ENCODE results near the gene ADARB2.

The ADARB2 gene

DNA sequence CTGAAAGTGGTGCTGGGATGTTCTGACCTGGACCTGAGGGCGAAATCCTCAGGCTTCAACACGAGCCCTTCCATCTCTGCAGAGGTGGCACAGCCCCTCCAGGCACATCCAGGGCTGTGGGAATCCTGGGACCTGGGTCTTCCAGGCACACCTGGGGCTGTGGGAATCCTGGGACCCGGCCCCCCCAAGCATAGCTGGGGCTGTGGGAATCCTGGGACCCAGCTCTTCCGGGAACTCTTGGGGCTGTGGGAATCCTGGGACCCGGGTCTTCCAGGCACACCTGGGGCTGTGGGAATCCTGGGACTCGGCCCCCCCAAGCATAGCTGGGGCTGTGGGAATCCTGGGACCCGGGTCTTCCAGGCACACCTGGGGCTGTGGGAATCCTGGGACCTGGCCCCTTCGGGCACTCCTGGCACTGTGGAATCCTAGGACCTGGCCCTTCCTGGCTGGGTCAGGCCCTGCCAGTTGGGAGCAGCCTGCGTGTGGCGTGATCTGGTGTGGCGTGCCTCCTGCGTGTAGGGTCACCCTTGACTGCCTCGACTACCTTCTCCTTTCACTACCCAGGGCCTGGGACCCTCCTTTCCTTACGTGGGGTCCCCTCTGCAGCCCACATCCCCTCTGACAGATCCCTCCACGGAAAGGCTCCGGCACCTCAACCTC, 557.1 kb downstream of the ADARB2 start:
- no peaks in the 10 kb centered on the region for H3K36me3 ChIP-seq (ENCODE audit: control insufficient read depth, insufficient read depth, low read length, severe bottlenecking)
- no peak overlapping the region for H3K9ac ChIP-seq (ENCODE audit: low read length)
- H3K9me3 ChIP-seq (ENCODE audit: control insufficient read depth, low read length), result no peaks in the 10 kb centered on the region
- H3K27me3 ChIP-seq (replicated peaks; ENCODE audit: control insufficient read depth, insufficient read depth, low read length), result peaks cover 15% of the 10 kb centered on the region
- no peak overlapping the region for H3K4me3 ChIP-seq (ENCODE audit: low read length)
- DNase-seq (ENCODE audit: low read depth), result no peak
- no peaks in the 10 kb centered on the region for H3K4me1 ChIP-seq (ENCODE audit: control insufficient read depth, insufficient read depth, low read length)

DNA sequence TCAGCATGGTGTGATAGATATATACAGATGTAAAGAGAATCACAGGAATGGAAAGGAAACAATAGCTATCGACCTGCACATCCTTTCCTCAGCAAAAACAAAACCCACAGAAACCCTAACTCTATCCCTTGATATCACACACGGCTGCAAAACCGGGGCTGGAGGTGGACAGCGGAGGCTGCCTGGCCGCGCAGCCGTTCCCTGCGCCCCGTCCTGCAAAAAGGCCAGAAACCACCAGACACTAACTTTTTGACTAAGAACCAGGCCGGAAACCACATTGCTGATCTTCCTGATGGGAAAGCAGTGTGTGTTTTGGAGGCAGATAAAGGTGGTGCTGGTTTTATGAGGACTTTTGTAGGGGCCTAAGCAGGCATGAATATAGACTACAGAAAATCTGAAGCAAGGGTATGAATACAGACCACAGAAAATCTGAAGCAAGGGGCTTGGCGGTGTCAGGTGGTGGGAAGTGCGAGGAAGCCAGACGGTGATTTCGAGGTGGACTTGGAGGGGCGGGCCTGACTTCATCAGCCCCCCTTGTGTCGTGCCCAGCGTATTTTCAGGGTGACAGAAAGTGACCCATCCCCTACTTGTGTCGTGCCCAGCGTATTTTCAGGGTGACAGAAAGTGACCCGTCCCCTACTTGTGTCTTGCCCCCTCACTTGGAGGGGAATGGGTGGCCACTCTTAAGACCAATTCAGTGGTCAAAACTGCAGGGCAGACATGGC, 557.8 kb downstream of the ADARB2 start:
- no peaks in the 10 kb centered on the region for H3K4me1 ChIP-seq (ENCODE audit: control insufficient read depth, insufficient read depth, low read length)
- H3K9me3 ChIP-seq (ENCODE audit: control insufficient read depth, low read length), result no peaks in the 10 kb centered on the region
- H3K4me3 ChIP-seq (ENCODE audit: low read length), result no peak overlapping the region
- peaks cover 15% of the 10 kb centered on the region for H3K27me3 ChIP-seq (replicated peaks; ENCODE audit: control insufficient read depth, insufficient read depth, low read length)
- H3K9ac ChIP-seq (ENCODE audit: low read length), result no peak overlapping the region
- no peak for DNase-seq (ENCODE audit: low read depth)
- no peaks in the 10 kb centered on the region for H3K36me3 ChIP-seq (ENCODE audit: control insufficient read depth, insufficient read depth, low read length, severe bottlenecking)

- no peak overlapping the region for H3K9ac ChIP-seq (ENCODE audit: low read length)
- DNase-seq (ENCODE audit: low read depth), result no peak
- peaks cover 12% of the 10 kb centered on the region for H3K27me3 ChIP-seq (replicated peaks; ENCODE audit: control insufficient read depth, insufficient read depth, low read length)
- H3K36me3 ChIP-seq (ENCODE audit: control insufficient read depth, insufficient read depth, low read length, severe bottlenecking), result no peaks in the 10 kb centered on the region
- H3K9me3 ChIP-seq (ENCODE audit: control insufficient read depth, low read length), result no peaks in the 10 kb centered on the region
- no peak overlapping the region for H3K4me3 ChIP-seq (ENCODE audit: low read length)
- H3K4me1 ChIP-seq (ENCODE audit: control insufficient read depth, insufficient read depth, low read length), result no peaks in the 10 kb centered on the region
Measured at GRCh38 chr10:1178506-1178905, 558.8 kb downstream of the ADARB2 start.

GRCh38 chr10:1177936-1178335, 559.4 kb downstream of the ADARB2 start:
- H3K9me3 ChIP-seq (ENCODE audit: control insufficient read depth, low read length), result no peaks in the 10 kb centered on the region
- H3K27me3 ChIP-seq (replicated peaks; ENCODE audit: control insufficient read depth, insufficient read depth, low read length), result peaks cover 6% of the 10 kb centered on the region
- H3K4me3 ChIP-seq (ENCODE audit: low read length), result no peak overlapping the region
- DNase-seq (ENCODE audit: low read depth), result no peak
- no peaks in the 10 kb centered on the region for H3K4me1 ChIP-seq (ENCODE audit: control insufficient read depth, insufficient read depth, low read length)
- no peak overlapping the region for H3K9ac ChIP-seq (ENCODE audit: low read length)
- H3K36me3 ChIP-seq (ENCODE audit: control insufficient read depth, insufficient read depth, low read length, severe bottlenecking), result no peaks in the 10 kb centered on the region

- Histone ChIP-seq H3K9ac (ENCODE audit: low read length) (no peak overlapping the region), H3K9me3 (ENCODE audit: control insufficient read depth, low read length) (no peaks in the 10 kb centered on the region), H3K4me1 (ENCODE audit: control insufficient read depth, insufficient read depth, low read length) (no peaks in the 10 kb centered on the region), H3K4me3 (ENCODE audit: low read length) (no peak overlapping the region), H3K36me3 (ENCODE audit: control insufficient read depth, insufficient read depth, low read length, severe bottlenecking) (no peaks in the 10 kb centered on the region), H3K27me3 (replicated peaks; ENCODE audit: control insufficient read depth, insufficient read depth, low read length) (peaks cover 11% of the 10 kb centered on the region)
- DNase-seq (ENCODE audit: low read depth), result no peak
Measured at GRCh38 chr10:1175956-1176565, 561.3 kb downstream of the ADARB2 start.

GRCh38 chr10:1174022-1174421, 563.3 kb downstream of the ADARB2 start:
- H3K9me3 ChIP-seq (ENCODE audit: control insufficient read depth, low read length), result no peaks in the 10 kb centered on the region
- H3K27me3 ChIP-seq (replicated peaks; ENCODE audit: control insufficient read depth, insufficient read depth, low read length), result peaks cover 14% of the 10 kb centered on the region
- no peak overlapping the region for H3K4me3 ChIP-seq (ENCODE audit: low read length)
- no peaks in the 10 kb centered on the region for H3K36me3 ChIP-seq (ENCODE audit: control insufficient read depth, insufficient read depth, low read length, severe bottlenecking)
- no peak overlapping the region for H3K9ac ChIP-seq (ENCODE audit: low read length)
- no peak for DNase-seq (ENCODE audit: low read depth)
- no peaks in the 10 kb centered on the region for H3K4me1 ChIP-seq (ENCODE audit: control insufficient read depth, insufficient read depth, low read length)

GRCh38 chr10:1173091-1173490, 564.2 kb downstream of the ADARB2 start:
- peaks cover 16% of the 10 kb centered on the region for H3K27me3 ChIP-seq (replicated peaks; ENCODE audit: control insufficient read depth, insufficient read depth, low read length)
- no peaks in the 10 kb centered on the region for H3K36me3 ChIP-seq (ENCODE audit: control insufficient read depth, insufficient read depth, low read length, severe bottlenecking)
- no peak for DNase-seq (ENCODE audit: low read depth)
- H3K4me3 ChIP-seq (ENCODE audit: low read length), result no peak overlapping the region
- no peak overlapping the region for H3K9ac ChIP-seq (ENCODE audit: low read length)
- H3K4me1 ChIP-seq (ENCODE audit: control insufficient read depth, insufficient read depth, low read length), result no peaks in the 10 kb centered on the region
- H3K9me3 ChIP-seq (ENCODE audit: control insufficient read depth, low read length), result no peaks in the 10 kb centered on the region

DNA sequence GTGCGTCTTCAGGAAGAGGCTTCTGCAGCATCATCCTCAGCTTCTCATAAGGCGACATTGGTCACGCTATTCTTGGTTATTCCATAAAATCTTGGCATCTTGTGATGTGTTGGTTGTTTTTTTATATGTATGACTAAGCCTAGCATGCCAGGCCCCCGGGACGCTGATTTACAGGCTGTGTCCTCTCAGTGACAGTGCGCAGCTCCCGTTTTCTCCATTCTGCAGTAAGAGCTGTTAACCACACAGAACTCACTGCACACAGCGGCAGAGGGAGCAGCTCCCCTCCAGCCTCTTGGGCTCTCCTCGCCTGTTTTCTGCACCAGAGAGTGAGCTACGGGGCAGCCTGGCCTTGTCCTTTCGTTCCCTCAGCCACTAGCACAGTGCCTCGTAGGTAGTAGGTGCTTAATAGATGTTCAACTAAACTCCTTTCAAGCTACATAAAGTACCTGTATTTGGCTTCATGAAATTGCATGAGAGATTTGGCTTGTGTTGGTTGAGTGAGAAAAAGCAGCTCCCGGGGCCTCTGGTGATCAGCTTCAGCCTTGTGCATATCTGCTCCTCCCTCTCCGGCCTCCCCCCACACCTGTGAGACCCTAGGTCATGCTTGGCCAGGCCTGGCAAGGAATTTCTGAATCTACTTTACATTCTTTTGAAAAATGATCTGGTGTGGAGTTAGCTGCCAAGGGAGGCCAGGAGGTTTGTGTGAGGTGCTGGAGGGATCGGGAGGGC, 564.9 kb downstream of the ADARB2 start:
- DNase-seq (ENCODE audit: low read depth), result no peak
- no peaks in the 10 kb centered on the region for H3K9me3 ChIP-seq (ENCODE audit: control insufficient read depth, low read length)

DNA sequence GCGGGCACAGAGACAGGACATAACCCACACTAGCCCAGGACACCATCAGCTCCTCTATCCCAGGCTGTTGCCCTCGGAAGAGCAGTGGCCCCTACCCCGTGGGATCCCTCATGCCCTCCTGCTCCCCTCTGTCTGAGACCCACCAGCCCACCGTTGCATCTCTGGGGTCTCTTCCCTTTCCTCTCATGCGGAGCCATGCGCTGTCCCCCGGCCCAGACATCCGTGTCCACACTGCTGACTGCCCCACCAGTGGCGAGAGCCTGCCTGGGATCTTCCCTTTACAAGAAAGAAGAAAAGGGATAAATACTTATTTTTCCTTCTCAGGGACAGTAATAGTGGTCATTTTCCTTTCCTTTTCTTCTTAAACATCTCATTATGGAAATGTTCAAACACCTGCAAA, 565.7 kb downstream of the ADARB2 start:
- H3K4me3 ChIP-seq (ENCODE audit: low read length), result no peak overlapping the region
- no peak for DNase-seq (ENCODE audit: low read depth)
- no peaks in the 10 kb centered on the region for H3K9me3 ChIP-seq (ENCODE audit: control insufficient read depth, low read length)
- no peak overlapping the region for H3K9ac ChIP-seq (ENCODE audit: low read length)
- no peaks in the 10 kb centered on the region for H3K36me3 ChIP-seq (ENCODE audit: control insufficient read depth, insufficient read depth, low read length, severe bottlenecking)
- peaks cover 20% of the 10 kb centered on the region for H3K27me3 ChIP-seq (replicated peaks; ENCODE audit: control insufficient read depth, insufficient read depth, low read length)
- no peaks in the 10 kb centered on the region for H3K4me1 ChIP-seq (ENCODE audit: control insufficient read depth, insufficient read depth, low read length)

More for the DNA sequence above, 564.9 kb downstream of the ADARB2 start:
- no peak overlapping the region for H3K9ac ChIP-seq (ENCODE audit: low read length)
- H3K36me3 ChIP-seq (ENCODE audit: control insufficient read depth, insufficient read depth, low read length, severe bottlenecking), result no peaks in the 10 kb centered on the region
- no peak overlapping the region for H3K4me3 ChIP-seq (ENCODE audit: low read length)
- no peaks in the 10 kb centered on the region for H3K4me1 ChIP-seq (ENCODE audit: control insufficient read depth, insufficient read depth, low read length)
- peaks cover 17% of the 10 kb centered on the region for H3K27me3 ChIP-seq (replicated peaks; ENCODE audit: control insufficient read depth, insufficient read depth, low read length)

DNA sequence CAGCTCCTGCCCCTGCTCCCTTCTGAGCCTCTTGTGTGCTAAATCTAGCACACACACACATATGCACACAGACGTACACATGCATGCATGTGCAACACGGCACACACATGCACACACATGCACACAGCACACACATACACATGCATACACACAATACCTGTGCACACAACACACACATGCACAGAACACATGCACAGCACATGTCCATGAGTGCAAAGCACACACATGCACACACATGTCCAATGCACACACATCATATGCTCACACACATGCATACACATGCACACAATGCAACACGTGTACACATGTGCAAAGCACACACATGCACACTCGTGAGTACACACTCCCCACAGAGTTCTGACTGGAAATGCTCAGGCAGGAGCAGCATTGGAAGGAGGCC, 566.1 kb downstream of the ADARB2 start:
- Histone ChIP-seq H3K4me3 (ENCODE audit: low read length) (no peak overlapping the region), H3K9ac (ENCODE audit: low read length) (no peak overlapping the region), H3K9me3 (ENCODE audit: control insufficient read depth, low read length) (no peaks in the 10 kb centered on the region), H3K27me3 (replicated peaks; ENCODE audit: control insufficient read depth, insufficient read depth, low read length) (peaks cover 20% of the 10 kb centered on the region), H3K4me1 (ENCODE audit: control insufficient read depth, insufficient read depth, low read length) (no peaks in the 10 kb centered on the region), H3K36me3 (ENCODE audit: control insufficient read depth, insufficient read depth, low read length, severe bottlenecking) (no peaks in the 10 kb centered on the region)
- no peak for DNase-seq (ENCODE audit: low read depth)

GRCh38 chr10:1170867-1171180, 566.5 kb downstream of the ADARB2 start:
- Histone ChIP-seq H3K9ac (ENCODE audit: low read length) (no peak overlapping the region), H3K4me3 (ENCODE audit: low read length) (no peak overlapping the region), H3K27me3 (replicated peaks; ENCODE audit: control insufficient read depth, insufficient read depth, low read length) (peaks cover 20% of the 10 kb centered on the region), H3K36me3 (ENCODE audit: control insufficient read depth, insufficient read depth, low read length, severe bottlenecking) (no peaks in the 10 kb centered on the region), H3K9me3 (ENCODE audit: control insufficient read depth, low read length) (no peaks in the 10 kb centered on the region), H3K4me1 (ENCODE audit: control insufficient read depth, insufficient read depth, low read length) (no peaks in the 10 kb centered on the region)
- no peak for DNase-seq (ENCODE audit: low read depth)

Measured in adipocyte (in vitro differentiated cells).